ELR (cell line): Measurements from ENCODE around the gene RPSA.
"Not testable (repeated sequence)": the region's sequence is repeated elsewhere in the genome, so short reads cannot be mapped to it uniquely, and the experiment has no call there.

Experiments
- DNase-seq: peaks from one replicate; pipeline ENCODE4 v3.0.0-alpha.2; 2015; ENCODE audit warnings: low read depth

RPSA gene

GRCh38 chr3:39456159-39456558 lies 49.6 kb downstream of the RPSA start:
- DNase-seq, result no peak

GRCh38 chr3:39457361-39457760 lies 50.8 kb downstream of the RPSA start:
- no peak for DNase-seq

- not testable (repeated sequence) for DNase-seq
Measured at GRCh38 chr3:39458579-39458978, 52.1 kb downstream of the RPSA start.

GRCh38 chr3:39460677-39461076 lies 54.2 kb downstream of the RPSA start:
- no peak for DNase-seq
